Left lung (tissue), 10 donors: ENCODE data around the gene RAP2A. TPM values are rescaled to one million over a fixed set of nuclear protein-coding genes. Genes with fewer than 3 reads are reported as not detected.

Source experiments
- ATAC-seq: fragments of 200-7000 bp; cut with Tn5 transposase; one replicate; pipeline ENCODE4 v1.9.1; 2020; ENCODE audit warnings: moderate library complexity
- DNase-seq, 4 donors: peaks; one replicate each; pipeline ENCODE4 v3.0.0-alpha.2; 2013 to 2020
- H3K27ac ChIP-seq, 2 donors: fragments of 200-600 bp; sonication (generic) in 1 of 2; one replicate each; pipeline versions ENCODE4 v1.5.0 to v1.8.0; 2020 to 2021
- H3K27me3 ChIP-seq, 2 donors: fragments of 200-600 bp; sonication (generic) in 1 of 2; one replicate each; pipeline versions ENCODE4 v1.5.0 to v1.8.0; 2020 to 2021
- H3K36me3 ChIP-seq, 2 donors: fragments of 200-600 bp; sonication (generic) in 1 of 2; one replicate each; pipeline versions ENCODE4 v1.5.0 to v1.8.0; 2020 to 2021
- H3K4me1 ChIP-seq, 2 donors: fragments of 200-600 bp; one replicate each; pipeline ENCODE4 v1.8.0; 2021
- H3K4me3 ChIP-seq, 2 donors: fragments of 200-600 bp; sonication (generic) in 1 of 2; one replicate each; pipeline versions ENCODE4 v1.5.0 to v1.8.0; 2020 to 2021; ENCODE audit warnings: mild to moderate bottlenecking in 1 of 2
- H3K9me3 ChIP-seq, 2 donors: fragments of 200-600 bp; sonication (generic) in 1 of 2; one replicate each; pipeline versions ENCODE4 v1.5.0 to v1.8.0; 2020 to 2021
- intact Hi-C, 2 donors: fragments of 100-400 bp; cut with DNase I; formaldehyde crosslinking; loops; one replicate each; pipeline versions ENCODE4 v1.11.2 to v1.14.2; 2022
- polyA plus RNA-seq, 6 donors: library from polyadenylated mRNA; unstranded; fragments of 120-200 nt; gene quantifications; one replicate each; pipeline ENCODE4 v1.2.1, GENCODE V29; 2013; ENCODE audit not compliant: insufficient read length in 6 of 6
- total RNA-seq, 2 donors: library from RNA; stranded (reverse); fragmentation: NEBNext Ultra II Directional; extraction: Animal tissue kit (Norgen Biotek cat#: 25700); gene quantifications; one replicate each; pipeline ENCODE4 v1.2.1, GENCODE V29; 2021
- TF ChIP-seq, protein P1 (sequence below), 2 donors: fragments of 200-600 bp; sonication (generic) in 1 of 2; IDR thresholded peaks; one replicate each; pipeline versions ENCODE4 v1.5.0 to v1.8.0; 2021; ENCODE audit warnings: antibody characterized with exemption in 2 of 2
- donor health status: DM: no; HTN: yes; CAD: no.
- donor health status: DM: no; HTN: no; CAD: no.

RAP2A gene
- total and polyA plus RNA-seq, 8 donors = 44.7 to 53.5 (median 49.1) TPM

DNA sequence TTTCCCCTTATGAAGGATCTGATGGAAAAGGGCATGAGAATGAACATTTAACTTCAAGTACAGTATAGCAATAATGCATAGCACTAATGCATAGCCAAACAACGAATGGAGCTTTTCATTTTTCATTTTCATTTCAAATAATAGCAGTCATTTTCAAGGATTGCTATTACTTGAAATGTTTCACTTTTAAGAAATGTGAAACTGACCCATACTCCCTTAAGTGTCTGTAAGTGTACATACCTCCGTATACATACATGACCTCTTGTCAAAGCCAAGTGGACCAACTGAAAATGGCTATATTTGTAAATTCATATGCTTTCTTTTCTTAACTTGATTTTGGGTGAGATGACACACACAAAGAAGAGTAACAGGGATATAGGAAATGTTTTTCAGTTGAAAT, 3.8 kb downstream of the RAP2A start:
- peaks cover 13 to 41% of the 10 kb centered on the region in 2 donors for H3K4me1 ChIP-seq
- no peak overlapping the region for H3K4me3 ChIP-seq
- intact Hi-C loops = no loop called here
- DNase-seq (no peak), ATAC-seq (no peak)
- H3K36me3 ChIP-seq = no peaks in the 10 kb centered on the region
- TF ChIP-seq, protein P1, sequence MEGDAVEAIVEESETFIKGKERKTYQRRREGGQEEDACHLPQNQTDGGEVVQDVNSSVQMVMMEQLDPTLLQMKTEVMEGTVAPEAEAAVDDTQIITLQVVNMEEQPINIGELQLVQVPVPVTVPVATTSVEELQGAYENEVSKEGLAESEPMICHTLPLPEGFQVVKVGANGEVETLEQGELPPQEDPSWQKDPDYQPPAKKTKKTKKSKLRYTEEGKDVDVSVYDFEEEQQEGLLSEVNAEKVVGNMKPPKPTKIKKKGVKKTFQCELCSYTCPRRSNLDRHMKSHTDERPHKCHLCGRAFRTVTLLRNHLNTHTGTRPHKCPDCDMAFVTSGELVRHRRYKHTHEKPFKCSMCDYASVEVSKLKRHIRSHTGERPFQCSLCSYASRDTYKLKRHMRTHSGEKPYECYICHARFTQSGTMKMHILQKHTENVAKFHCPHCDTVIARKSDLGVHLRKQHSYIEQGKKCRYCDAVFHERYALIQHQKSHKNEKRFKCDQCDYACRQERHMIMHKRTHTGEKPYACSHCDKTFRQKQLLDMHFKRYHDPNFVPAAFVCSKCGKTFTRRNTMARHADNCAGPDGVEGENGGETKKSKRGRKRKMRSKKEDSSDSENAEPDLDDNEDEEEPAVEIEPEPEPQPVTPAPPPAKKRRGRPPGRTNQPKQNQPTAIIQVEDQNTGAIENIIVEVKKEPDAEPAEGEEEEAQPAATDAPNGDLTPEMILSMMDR (IDR thresholded peaks at IDR 0.05) = no peak
- H3K9me3 ChIP-seq = no peaks in the 10 kb centered on the region
- no peak overlapping the region for H3K27ac ChIP-seq
- H3K27me3 ChIP-seq = no peaks in the 10 kb centered on the region

DNA sequence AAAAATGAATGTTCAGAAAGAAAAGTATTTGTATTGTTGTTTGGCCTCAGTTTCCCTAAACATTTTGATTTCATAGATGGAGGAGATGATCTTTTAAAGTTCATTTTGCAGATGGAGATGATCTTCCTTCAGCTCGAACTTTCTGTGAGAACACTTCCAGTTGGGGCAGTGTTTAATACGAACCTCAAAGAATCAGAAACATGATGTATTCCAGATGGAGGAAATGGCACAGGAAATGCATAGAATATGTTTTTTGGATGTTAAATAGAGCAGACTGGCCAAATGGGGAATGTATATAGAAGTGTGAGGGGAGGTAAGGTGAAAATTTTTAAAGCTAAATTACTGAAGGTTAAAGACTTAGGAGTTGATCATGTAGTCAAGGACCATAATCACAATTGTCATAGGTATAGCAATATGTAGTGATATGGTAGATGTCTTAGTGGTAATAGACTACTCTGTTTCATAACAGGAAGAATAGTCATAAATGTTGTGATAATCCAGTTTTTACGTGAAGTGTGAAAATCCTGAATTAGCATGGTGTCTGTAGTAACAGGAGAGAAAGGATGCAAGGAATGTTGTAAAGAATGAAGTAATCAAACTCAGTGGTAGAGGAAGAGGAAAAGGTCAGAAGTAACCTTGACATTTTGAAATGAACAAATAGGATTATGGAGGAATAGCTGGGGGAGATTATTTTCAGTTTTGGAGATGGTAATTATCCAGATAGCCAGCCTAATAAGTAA, 5.1 kb downstream of the RAP2A start:
- intact Hi-C loops = no loop called here
- H3K9me3 ChIP-seq = no peaks in the 10 kb centered on the region
- TF ChIP-seq, protein P1 (IDR thresholded peaks at IDR 0.05) = no peak
- H3K27me3 ChIP-seq = no peaks in the 10 kb centered on the region
- H3K36me3 ChIP-seq = no peaks in the 10 kb centered on the region
- ATAC-seq = no peak
- DNase-seq = peak in 1 of 4 donors; percentile 37
- H3K4me3 ChIP-seq = no peak overlapping the region
- peaks cover 13 to 41% of the 10 kb centered on the region in 2 donors for H3K4me1 ChIP-seq
- H3K27ac ChIP-seq = no peak overlapping the region

DNA sequence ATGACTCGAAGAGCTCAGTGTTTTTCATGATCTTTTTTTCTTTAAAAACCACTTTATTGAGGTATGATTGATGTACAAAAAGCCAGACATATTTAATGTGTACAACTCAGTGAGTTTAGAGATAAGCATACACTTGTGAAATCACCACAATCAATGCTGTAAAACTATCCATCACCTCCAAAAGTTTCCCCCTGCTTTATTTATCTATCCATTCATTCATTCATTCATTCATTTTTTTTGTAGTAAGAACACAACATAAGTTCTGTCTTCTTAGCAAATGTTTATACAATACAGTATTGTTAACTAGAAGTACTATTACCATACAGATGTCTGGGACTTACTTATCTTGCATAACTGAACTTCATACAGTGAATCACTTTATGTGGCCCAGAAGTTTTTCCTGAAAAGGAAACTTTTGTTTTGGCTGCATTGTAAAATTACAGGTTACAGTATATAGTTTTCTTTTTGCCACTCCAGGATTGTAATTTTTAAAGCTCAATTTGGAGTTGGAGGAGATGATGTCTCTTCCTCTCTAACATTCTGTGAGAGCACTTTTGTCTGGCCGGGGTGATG, 6.7 kb downstream of the RAP2A start:
- Histone ChIP-seq H3K9me3 (no peaks in the 10 kb centered on the region), H3K27ac (no peak overlapping the region), H3K4me1 (peaks cover 13 to 32% of the 10 kb centered on the region in 2 donors), H3K36me3 (no peaks in the 10 kb centered on the region), H3K27me3 (no peaks in the 10 kb centered on the region), H3K4me3 (no peak overlapping the region)
- TF ChIP-seq, protein P1 (IDR thresholded peaks at IDR 0.05) = no peak
- DNase-seq (no peak), ATAC-seq (no peak)
- intact Hi-C loops = no loop called here

DNA sequence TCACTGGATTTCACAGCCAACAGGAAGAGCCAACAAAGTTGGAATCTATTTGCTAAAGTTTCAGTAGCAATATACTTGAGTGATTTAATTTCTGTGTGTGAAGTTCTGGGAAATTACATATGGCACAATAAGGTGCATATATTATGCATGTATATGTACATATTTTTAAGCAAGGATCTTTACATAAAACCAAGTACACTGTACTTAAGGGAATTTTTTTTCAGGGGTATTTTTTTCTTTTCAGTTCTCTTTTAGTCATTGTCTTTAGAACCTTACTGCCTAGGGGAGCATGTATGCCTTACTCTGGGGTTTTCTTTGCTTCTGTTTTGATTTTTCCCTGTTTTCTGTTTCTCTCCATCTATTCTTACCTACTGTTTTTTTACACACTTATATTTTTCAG, 7.4 kb downstream of the RAP2A start:
- ATAC-seq = no peak

More for the DNA sequence above, 7.4 kb downstream of the RAP2A start:
- no peak overlapping the region for H3K27ac ChIP-seq
- TF ChIP-seq, protein P1 (IDR thresholded peaks at IDR 0.05) = no peak
- no peaks in the 10 kb centered on the region for H3K27me3 ChIP-seq
- peaks cover 13 to 26% of the 10 kb centered on the region in 2 donors for H3K4me1 ChIP-seq
- no peak for DNase-seq
- intact Hi-C loops = no loop called here
- H3K9me3 ChIP-seq = no peaks in the 10 kb centered on the region
- H3K4me3 ChIP-seq = no peak overlapping the region
- peaks cover 0 to 2% of the 10 kb centered on the region in 2 donors for H3K36me3 ChIP-seq
